GM19043 (cell line): Measurements from ENCODE around the gene OR4D2.

ENCODE experiments used
- ATAC-seq: cut with Tn5 transposase; IDR thresholded peaks from one replicate; pipeline ENCODE4 v1.9.1; 2021; ENCODE audit warnings: low read depth; ENCODE audit not compliant: unreplicated experiment

OR4D2 gene

GRCh38 chr17:58205936-58206335, 39.2 kb downstream of the OR4D2 start:
- no peak for ATAC-seq

GRCh38 chr17:58207451-58207850, 40.7 kb downstream of the OR4D2 start:
- ATAC-seq, result no peak

- no peak for ATAC-seq
Observed at GRCh38 chr17:58208344-58208743, 41.6 kb downstream of the OR4D2 start.

DNA sequence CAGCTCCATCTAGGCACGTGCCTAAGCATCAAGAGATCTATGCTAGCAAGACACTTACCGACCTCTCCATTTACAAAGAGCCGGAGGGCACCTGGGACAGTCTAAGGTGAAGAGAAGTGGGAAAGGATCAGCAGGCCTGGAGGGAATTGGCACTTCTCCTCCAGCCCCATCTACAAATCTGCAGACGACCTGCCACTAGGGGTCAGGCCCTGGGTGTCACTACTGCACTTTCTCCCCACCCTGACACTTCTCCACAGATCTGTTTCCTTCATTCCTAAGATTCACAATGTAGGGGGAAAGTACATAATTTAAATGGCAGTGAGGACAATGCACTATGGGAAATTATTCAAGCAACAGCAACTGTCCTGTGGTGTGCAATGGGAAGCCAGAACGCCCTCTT, 44.1 kb downstream of the OR4D2 start:
- ATAC-seq, result no peak

GRCh38 chr17:58215685-58216084, 48.9 kb downstream of the OR4D2 start:
- no peak for ATAC-seq

DNA sequence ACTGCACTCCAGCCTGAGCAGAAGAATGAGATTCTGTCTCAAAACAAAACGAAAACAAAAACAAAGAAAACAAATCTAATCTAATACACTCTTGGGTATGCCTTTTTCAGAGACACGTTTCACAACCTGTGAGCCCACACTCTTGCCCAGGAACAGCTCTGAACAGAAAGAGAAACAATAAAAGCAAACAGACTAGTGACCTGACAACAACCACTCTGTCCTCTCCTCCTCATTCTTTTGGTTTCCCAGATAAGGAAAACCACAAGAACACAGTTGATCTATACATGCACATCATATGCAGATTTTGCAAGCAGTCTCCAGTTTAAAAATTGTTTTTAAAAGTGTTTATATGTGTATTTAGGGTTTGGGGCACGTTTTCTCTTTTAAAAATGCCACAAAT, 51.0 kb downstream of the OR4D2 start:
- no peak for ATAC-seq

GRCh38 chr17:58219007-58219788, 52.4 kb downstream of the OR4D2 start, which contains the start of gene MKS1:
Gene MKS1 (minus strand): TSS chr17:58219255. CDS start chr17:58219230, 25 bp downstream.
- ATAC-seq, result peak; percentile 87

GRCh38 chr17:58219789-58220183, 53.0 kb downstream of the OR4D2 start:
- no peak for ATAC-seq
